HEK293 (cell line): ENCODE data around the gene M6PR.
A peak's percentile ranks its signal among the peaks of the same experiment; 100 is the strongest.

Experiments
- CTCF ChIA-PET: fragments of 350-600 bp; formaldehyde crosslinking; extraction: SDS; loops from one replicate; lab custom pipeline; 2021; ENCODE audit warnings: antibody characterized with exemption; lab: Yijun Ruan, JAX
- POLR2A ChIA-PET: fragments of 300-600 bp; formaldehyde crosslinking; extraction: SDS; loops from one replicate; lab custom pipeline; 2020; ENCODE audit warnings: antibody characterized with exemption, inconsistent platforms; lab: Yijun Ruan, JAX
- H3K27ac ChIP-seq: fragments of 200-500 bp; sonication (Bioruptor generic); 2 replicates; pipeline ENCODE4 v1.5.1; 2014; ENCODE audit warnings: low read depth, low read length, control low read depth, inconsistent platforms; ENCODE audit errors: extremely low read depth
- H3K36me3 ChIP-seq, 2 experiments: fragments of 200-500 bp in 1 of 2; sonication (Bioruptor generic) in 1 of 2; 1 replicate in 1 of 2; 2 replicates in 1 of 2; pipeline ENCODE4 v1.5.1; 2014 to 2017; ENCODE audit warnings: inconsistent platforms in 2 of 2, low read length in 2 of 2; ENCODE audit not compliant: control insufficient read depth in 2 of 2, insufficient read depth in 1 of 2
- H3K4me1 ChIP-seq: fragments of 200-500 bp; sonication (Bioruptor generic); 2 replicates; pipeline ENCODE4 v1.5.1; 2014; ENCODE audit warnings: mild to moderate bottlenecking, low read length, inconsistent platforms; ENCODE audit not compliant: control insufficient read depth, insufficient read depth
- H3K4me3 ChIP-seq: 2 replicates; pipeline ENCODE4 v1.5.1; 2011; ENCODE audit warnings: low read depth, mild to moderate bottlenecking, control low read depth, low read length, moderate library complexity
- H3K9me3 ChIP-seq: fragments of 200-500 bp; sonication (Bioruptor generic); 2 replicates; pipeline ENCODE4 v1.5.1; 2014; ENCODE audit warnings: low read depth, low read length, inconsistent platforms; ENCODE audit not compliant: control insufficient read depth, insufficient read depth
- GLIS2 ChIP-seq: fragments of 450-650 bp; formaldehyde crosslinking; IDR thresholded peaks from 2 replicates; pipeline ENCODE4 v1.5.1; 2016; ENCODE audit warnings: missing biosample characterization, missing genetic modification characterization
- KLF7 ChIP-seq: fragments of 450-650 bp; formaldehyde crosslinking; IDR thresholded peaks from 2 replicates; pipeline ENCODE4 v1.5.1; 2016; ENCODE audit warnings: missing biosample characterization, missing genetic modification characterization, borderline replicate concordance
- RBAK ChIP-seq: fragments of 450-650 bp; formaldehyde crosslinking; IDR thresholded peaks from 2 replicates; pipeline ENCODE4 v1.5.1; 2016; ENCODE audit warnings: missing biosample characterization, missing genetic modification characterization
- REST ChIP-seq: fragments of 450-650 bp; formaldehyde crosslinking; IDR thresholded peaks from 2 replicates; pipeline ENCODE4 v1.5.1; 2016; ENCODE audit warnings: missing biosample characterization, missing genetic modification characterization
- SP2 ChIP-seq: fragments of 450-650 bp; formaldehyde crosslinking; IDR thresholded peaks from 2 replicates; pipeline ENCODE4 v1.5.1; 2016; ENCODE audit warnings: missing biosample characterization, missing genetic modification characterization
- SP3 ChIP-seq: fragments of 450-650 bp; formaldehyde crosslinking; IDR thresholded peaks from 2 replicates; pipeline ENCODE4 v1.5.1; 2016; ENCODE audit warnings: missing biosample characterization, missing genetic modification characterization
- TRIM28 ChIP-seq: IDR thresholded peaks from 2 replicates; pipeline ENCODE4 v1.6.1; 2011; ENCODE audit warnings: low read length, control low read depth, borderline replicate concordance
- TSHZ1 ChIP-seq: fragments of 450-650 bp; formaldehyde crosslinking; IDR thresholded peaks from 2 replicates; pipeline ENCODE4 v1.5.1; 2016; ENCODE audit warnings: missing biosample characterization, missing genetic modification characterization, borderline replicate concordance
- ZBTB49 ChIP-seq: fragments of 450-650 bp; formaldehyde crosslinking; IDR thresholded peaks from 2 replicates; pipeline ENCODE4 v1.5.1; 2016; ENCODE audit warnings: missing biosample characterization, missing genetic modification characterization, low read depth
- ZNF202 ChIP-seq: fragments of 450-650 bp; formaldehyde crosslinking; IDR thresholded peaks from 2 replicates; pipeline ENCODE4 v1.5.1; 2016; ENCODE audit warnings: missing biosample characterization, missing genetic modification characterization, borderline replicate concordance
- ZNF350 ChIP-seq: fragments of 450-650 bp; formaldehyde crosslinking; IDR thresholded peaks from 2 replicates; pipeline ENCODE4 v1.5.0; 2017; ENCODE audit warnings: missing biosample characterization, mild to moderate bottlenecking, missing genetic modification characterization
- ZNF391 ChIP-seq: fragments of 450-650 bp; formaldehyde crosslinking; IDR thresholded peaks from 2 replicates; pipeline ENCODE4 v1.5.1; 2016; ENCODE audit warnings: low read depth, missing biosample characterization, missing genetic modification characterization, borderline replicate concordance
- ZNF416 ChIP-seq: fragments of 450-650 bp; formaldehyde crosslinking; IDR thresholded peaks from 2 replicates; pipeline ENCODE4 v1.5.1; 2016; ENCODE audit warnings: missing biosample characterization, missing genetic modification characterization
- ZNF600 ChIP-seq: fragments of 450-650 bp; formaldehyde crosslinking; IDR thresholded peaks from 2 replicates; pipeline ENCODE4 v1.5.1; 2016; ENCODE audit warnings: missing biosample characterization, missing genetic modification characterization
- ZNF670 ChIP-seq: fragments of 450-650 bp; formaldehyde crosslinking; IDR thresholded peaks from 2 replicates; pipeline ENCODE4 v1.5.1; 2016; ENCODE audit warnings: missing biosample characterization, missing genetic modification characterization, low read depth
- ZNF837 ChIP-seq: fragments of 450-650 bp; formaldehyde crosslinking; IDR thresholded peaks from 2 replicates; pipeline ENCODE4 v1.5.1; 2016; ENCODE audit warnings: missing biosample characterization, missing genetic modification characterization

The M6PR gene

GRCh38 chr12:8949342-8950220 lies at the start of gene M6PR (continued):
- no peak for TF ChIP-seq ZBTB49 (tag by site-specific recombination)
- peak; percentile 98 for TF ChIP-seq ZNF600

- TF ChIP-seq RBAK (tag by site-specific recombination) (no peak), TRIM28 (no peak)
- H3K36me3 ChIP-seq, result no peaks in the 10 kb centered on the region
- no peaks in the 10 kb centered on the region for H3K9me3 ChIP-seq
- no peaks in the 10 kb centered on the region for H3K4me1 ChIP-seq
- no peak overlapping the region for H3K27ac ChIP-seq
- POLR2A ChIA-PET, result interaction anchor here (1.2 kb wide), 1 partner anchor 47 kb away, joined by 3 read pairs; the partner anchor contains the start of gene M6PR
- H3K4me3 ChIP-seq, result no peak overlapping the region
- CTCF ChIA-PET, result interaction anchor here (0.7 kb wide), 1 partner anchor 79 kb away, joined by 3 read pairs; no protein-coding TSS in a partner anchor
Observed at GRCh38 chr12:8996682-8997405, 47.4 kb upstream of the M6PR start.

GRCh38 chr12:8995021-8995775 lies 45.8 kb upstream of the M6PR start:
- no peaks in the 10 kb centered on the region for H3K9me3 ChIP-seq
- ChIA-PET POLR2A (no interaction called here), CTCF (no interaction called here)
- no peaks in the 10 kb centered on the region for H3K4me1 ChIP-seq
- no peak overlapping the region for H3K4me3 ChIP-seq
- no peaks in the 10 kb centered on the region for H3K36me3 ChIP-seq
- TF ChIP-seq SP2 (tag by site-specific recombination) (no peak), GLIS2 (tag by site-specific recombination) (no peak), ZNF391 (no peak), KLF7 (tag by site-specific recombination) (no peak), SP3 (tag by site-specific recombination) (no peak), ZNF837 (tag by site-specific recombination) (no peak), ZNF416 (no peak)
- no peak overlapping the region for H3K27ac ChIP-seq

- POLR2A ChIA-PET, result no interaction called here
- TF ChIP-seq ZNF202 (tag by site-specific recombination) (no peak), ZNF670 (tag by site-specific recombination) (no peak), ZNF350 (no peak), REST (no peak), TSHZ1 (tag by site-specific recombination) (no peak)
Observed at GRCh38 chr12:8993827-8994226, 44.4 kb upstream of the M6PR start.

More at GRCh38 chr12:8993827-8994226, 44.4 kb upstream of the M6PR start:
- Histone ChIP-seq H3K4me3 (no peak overlapping the region), H3K27ac (no peak overlapping the region), H3K9me3 (no peaks in the 10 kb centered on the region), H3K4me1 (no peaks in the 10 kb centered on the region), H3K36me3 (no peaks in the 10 kb centered on the region)
- CTCF ChIA-PET, result no interaction called here
